ENCODE data around the gene GNG8.

- TF ChIP-seq ZNF660 (tag by site-specific recombination; IDR thresholded peaks at IDR 0.05) (no peak), ZBTB21 (tag by site-specific recombination; IDR thresholded peaks at IDR 0.05) (no peak), ZNF610 (tag by site-specific recombination; IDR thresholded peaks at IDR 0.05; ENCODE audit: borderline replicate concordance) (no peak), CTCF (tag by site-specific recombination; IDR thresholded peaks at IDR 0.05) (no peak), ZNF558 (tag by site-specific recombination; IDR thresholded peaks at IDR 0.05) (no peak), IKZF3 (tag by site-specific recombination; IDR thresholded peaks at IDR 0.05) (no peak)
- TF ChIP-seq, protein P1, sequence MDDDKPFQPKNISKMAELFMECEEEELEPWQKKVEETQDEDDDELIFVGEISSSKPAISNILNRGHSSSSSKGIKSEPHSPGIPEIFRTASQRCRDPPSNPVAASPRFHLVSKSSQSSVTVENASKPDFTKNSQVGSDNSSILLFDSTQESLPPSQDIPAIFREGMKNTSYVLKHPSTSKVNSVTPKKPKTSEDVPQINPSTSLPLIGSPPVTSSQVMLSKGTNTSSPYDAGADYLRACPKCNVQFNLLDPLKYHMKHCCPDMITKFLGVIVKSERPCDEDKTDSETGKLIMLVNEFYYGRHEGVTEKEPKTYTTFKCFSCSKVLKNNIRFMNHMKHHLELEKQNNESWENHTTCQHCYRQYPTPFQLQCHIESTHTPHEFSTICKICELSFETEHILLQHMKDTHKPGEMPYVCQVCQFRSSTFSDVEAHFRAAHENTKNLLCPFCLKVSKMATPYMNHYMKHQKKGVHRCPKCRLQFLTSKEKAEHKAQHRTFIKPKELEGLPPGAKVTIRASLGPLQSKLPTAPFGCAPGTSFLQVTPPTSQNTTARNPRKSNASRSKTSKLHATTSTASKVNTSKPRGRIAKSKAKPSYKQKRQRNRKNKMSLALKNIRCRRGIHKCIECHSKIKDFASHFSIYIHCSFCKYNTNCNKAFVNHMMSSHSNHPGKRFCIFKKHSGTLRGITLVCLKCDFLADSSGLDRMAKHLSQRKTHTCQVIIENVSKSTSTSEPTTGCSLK (tag by site-specific recombination; IDR thresholded peaks at IDR 0.05): no peak
- TF ChIP-seq, protein P2, sequence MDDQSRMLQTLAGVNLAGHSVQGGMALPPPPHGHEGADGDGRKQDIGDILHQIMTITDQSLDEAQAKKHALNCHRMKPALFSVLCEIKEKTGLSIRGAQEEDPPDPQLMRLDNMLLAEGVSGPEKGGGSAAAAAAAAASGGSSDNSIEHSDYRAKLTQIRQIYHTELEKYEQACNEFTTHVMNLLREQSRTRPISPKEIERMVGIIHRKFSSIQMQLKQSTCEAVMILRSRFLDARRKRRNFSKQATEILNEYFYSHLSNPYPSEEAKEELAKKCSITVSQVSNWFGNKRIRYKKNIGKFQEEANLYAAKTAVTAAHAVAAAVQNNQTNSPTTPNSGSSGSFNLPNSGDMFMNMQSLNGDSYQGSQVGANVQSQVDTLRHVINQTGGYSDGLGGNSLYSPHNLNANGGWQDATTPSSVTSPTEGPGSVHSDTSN (CRISPR knock-in tag; IDR thresholded peaks at IDR 0.05): no peak
- TF ChIP-seq, protein P3, sequence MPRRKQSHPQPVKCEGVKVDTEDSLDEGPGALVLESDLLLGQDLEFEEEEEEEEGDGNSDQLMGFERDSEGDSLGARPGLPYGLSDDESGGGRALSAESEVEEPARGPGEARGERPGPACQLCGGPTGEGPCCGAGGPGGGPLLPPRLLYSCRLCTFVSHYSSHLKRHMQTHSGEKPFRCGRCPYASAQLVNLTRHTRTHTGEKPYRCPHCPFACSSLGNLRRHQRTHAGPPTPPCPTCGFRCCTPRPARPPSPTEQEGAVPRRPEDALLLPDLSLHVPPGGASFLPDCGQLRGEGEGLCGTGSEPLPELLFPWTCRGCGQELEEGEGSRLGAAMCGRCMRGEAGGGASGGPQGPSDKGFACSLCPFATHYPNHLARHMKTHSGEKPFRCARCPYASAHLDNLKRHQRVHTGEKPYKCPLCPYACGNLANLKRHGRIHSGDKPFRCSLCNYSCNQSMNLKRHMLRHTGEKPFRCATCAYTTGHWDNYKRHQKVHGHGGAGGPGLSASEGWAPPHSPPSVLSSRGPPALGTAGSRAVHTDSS (tag by site-specific recombination; IDR thresholded peaks at IDR 0.05): no peak
Observed at GRCh38 chr19:46610851-46611770, 24.9 kb downstream of the GNG8 start.

All from HEK293 (cell line).